Loucy (cell line): ENCODE data around the gene BPIFB3.

ENCODE experiments used
- CTCF ChIP-seq: fragments of 200-600 bp; sonication (generic); conservative IDR thresholded peaks from 2 replicates; pipeline ENCODE4 v1.5.1; 2014; ENCODE audit warnings: mild to moderate bottlenecking, antibody characterized with exemption, low read length
- EZH2phosphoT487 ChIP-seq: fragments of 200-600 bp; IDR thresholded peaks from 2 replicates; pipeline ENCODE4 v1.6.1; 2018; ENCODE audit warnings: antibody characterized with exemption, mild to moderate bottlenecking, moderate library complexity, borderline replicate concordance

GRCh38 chr20:33064572-33065287 is 11.0 kb downstream of the BPIFB3 start:
- TF ChIP-seq CTCF (no peak), EZH2phosphoT487 (no peak)
